ENCODE measurements around the gene HPF1. TPM values are rescaled to one million over a fixed set of nuclear protein-coding genes. Genes with fewer than 3 reads are reported as not detected.
A peak's percentile ranks its signal among the peaks of the same experiment; 100 is the strongest.
"Not testable (repeated sequence)": the region's sequence is repeated elsewhere in the genome, so short reads cannot be mapped to it uniquely, and the experiment has no call there.

HPF1 gene
- 21.1 TPM for total RNA-seq

- peak; percentile 74 for DNase-seq
Measured at GRCh38 chr4:169757575-169758184, at the start of gene HPF1. TSS of gene HPF1 (minus strand) at chr4:169757944. CDS start at chr4:169757877, 67 bp downstream.

- not testable (repeated sequence) for DNase-seq
Measured at GRCh38 chr4:169806770-169807169, 49.0 kb upstream of the HPF1 start.

- DNase-seq = no peak
Measured at GRCh38 chr4:169803413-169803812, 45.7 kb upstream of the HPF1 start.

- DNase-seq = no peak
Measured at GRCh38 chr4:169802873-169803272, 45.1 kb upstream of the HPF1 start.

- DNase-seq = no peak
Measured at GRCh38 chr4:169800541-169800940, 42.8 kb upstream of the HPF1 start.

- no peak for DNase-seq
Measured at GRCh38 chr4:169799260-169799659, 41.5 kb upstream of the HPF1 start.

GRCh38 chr4:169795585-169795984 is 37.8 kb upstream of the HPF1 start:
- no peak for DNase-seq

- peak; percentile 34 for DNase-seq
Measured at GRCh38 chr4:169791527-169792156, 33.9 kb upstream of the HPF1 start.

GRCh38 chr4:169791062-169791461 is 33.3 kb upstream of the HPF1 start:
- no peak for DNase-seq

GRCh38 chr4:169774466-169775445 is 17.0 kb upstream of the HPF1 start:
- no peak for DNase-seq

GRCh38 chr4:169773889-169774288 is 16.1 kb upstream of the HPF1 start:
- DNase-seq = no peak

- DNase-seq = not testable (repeated sequence)
Measured at GRCh38 chr4:169771556-169772080, 13.9 kb upstream of the HPF1 start.

GRCh38 chr4:169770416-169770815 is 12.7 kb upstream of the HPF1 start:
- peak; percentile 28 for DNase-seq

GRCh38 chr4:169768385-169768784 is 10.6 kb upstream of the HPF1 start:
- DNase-seq = no peak

- no peak for DNase-seq
Measured at GRCh38 chr4:169766741-169767140, 9.0 kb upstream of the HPF1 start.

GRCh38 chr4:169765835-169766234 is 8.1 kb upstream of the HPF1 start:
- DNase-seq = no peak

GRCh38 chr4:169761846-169762245 is 4.1 kb upstream of the HPF1 start:
- no peak for DNase-seq

GRCh38 chr4:169758401-169758962 is 738 bp upstream of the HPF1 start:
- no peak for DNase-seq

- DNase-seq = no peak
Measured at GRCh38 chr4:169756971-169757574, 671 bp downstream of the HPF1 start.

- DNase-seq = no peak
Measured at GRCh38 chr4:169745291-169745690, 12.5 kb downstream of the HPF1 start.

GRCh38 chr4:169744601-169745000 is 13.1 kb downstream of the HPF1 start:
- DNase-seq = no peak

GRCh38 chr4:169741569-169741968 is 16.2 kb downstream of the HPF1 start:
- DNase-seq = no peak
